Fibroblast of pulmonary artery (primary cell): ENCODE results near the gene USP11.
A peak's percentile ranks its signal among the peaks of the same experiment; 100 is the strongest.
"Not testable (repeated sequence)": the region's sequence is repeated elsewhere in the genome, so short reads cannot be mapped to it uniquely, and the experiment has no call there.

Source experiments
- DNase-seq: peaks from one replicate; pipeline ENCODE4 v3.0.0-alpha.2; 2010; ENCODE audit warnings: low read depth
- H3K4me3 ChIP-seq: replicated peaks from 2 replicates; pipeline ENCODE4 v1.5.1; 2011; ENCODE audit warnings: low read depth, mild to moderate bottlenecking, control low read depth, low read length, moderate library complexity
- TF ChIP-seq, protein P1 (sequence below): IDR thresholded peaks from 2 replicates; pipeline ENCODE4 v1.5.1; 2011; ENCODE audit warnings: mild to moderate bottlenecking, control low read depth, low read length, inconsistent platforms; ENCODE audit errors: missing control alignments

USP11 gene

DNA sequence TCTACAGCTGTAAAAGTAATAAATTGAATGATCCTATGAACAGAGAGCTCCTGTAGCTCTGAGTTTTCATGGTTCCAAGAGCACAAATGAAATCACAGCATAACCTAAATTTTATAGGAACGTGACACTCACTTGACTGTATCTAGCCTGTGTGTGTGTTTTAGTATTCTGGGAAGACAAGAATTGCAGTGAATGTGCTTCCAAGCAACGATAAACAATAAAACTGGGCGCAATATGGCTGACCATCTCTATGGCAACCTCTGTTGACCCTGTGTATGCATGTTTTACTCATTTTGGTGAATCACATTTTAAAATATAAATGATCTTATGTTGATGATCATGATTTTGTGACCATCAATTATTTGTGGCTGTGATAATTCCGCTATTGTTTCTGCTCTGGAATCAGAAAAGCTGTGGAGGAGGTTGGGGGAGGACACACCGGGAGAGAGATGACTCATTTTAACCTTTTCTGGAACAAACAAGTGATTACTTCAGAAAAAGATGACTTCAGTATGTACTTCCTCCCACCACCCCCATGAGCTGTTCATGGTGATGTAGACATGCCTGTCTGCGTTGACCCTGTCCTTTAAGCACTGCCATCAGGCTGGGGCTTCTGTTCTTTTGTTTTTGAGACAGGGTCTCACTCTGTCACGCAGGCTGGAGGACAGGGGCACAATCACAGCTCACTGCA lies 31.8 kb downstream of the USP11 start:
- H3K4me3 ChIP-seq: no peak overlapping the region
- TF ChIP-seq, protein P1, sequence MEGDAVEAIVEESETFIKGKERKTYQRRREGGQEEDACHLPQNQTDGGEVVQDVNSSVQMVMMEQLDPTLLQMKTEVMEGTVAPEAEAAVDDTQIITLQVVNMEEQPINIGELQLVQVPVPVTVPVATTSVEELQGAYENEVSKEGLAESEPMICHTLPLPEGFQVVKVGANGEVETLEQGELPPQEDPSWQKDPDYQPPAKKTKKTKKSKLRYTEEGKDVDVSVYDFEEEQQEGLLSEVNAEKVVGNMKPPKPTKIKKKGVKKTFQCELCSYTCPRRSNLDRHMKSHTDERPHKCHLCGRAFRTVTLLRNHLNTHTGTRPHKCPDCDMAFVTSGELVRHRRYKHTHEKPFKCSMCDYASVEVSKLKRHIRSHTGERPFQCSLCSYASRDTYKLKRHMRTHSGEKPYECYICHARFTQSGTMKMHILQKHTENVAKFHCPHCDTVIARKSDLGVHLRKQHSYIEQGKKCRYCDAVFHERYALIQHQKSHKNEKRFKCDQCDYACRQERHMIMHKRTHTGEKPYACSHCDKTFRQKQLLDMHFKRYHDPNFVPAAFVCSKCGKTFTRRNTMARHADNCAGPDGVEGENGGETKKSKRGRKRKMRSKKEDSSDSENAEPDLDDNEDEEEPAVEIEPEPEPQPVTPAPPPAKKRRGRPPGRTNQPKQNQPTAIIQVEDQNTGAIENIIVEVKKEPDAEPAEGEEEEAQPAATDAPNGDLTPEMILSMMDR: no peak
- DNase-seq: peak; percentile 70

DNA sequence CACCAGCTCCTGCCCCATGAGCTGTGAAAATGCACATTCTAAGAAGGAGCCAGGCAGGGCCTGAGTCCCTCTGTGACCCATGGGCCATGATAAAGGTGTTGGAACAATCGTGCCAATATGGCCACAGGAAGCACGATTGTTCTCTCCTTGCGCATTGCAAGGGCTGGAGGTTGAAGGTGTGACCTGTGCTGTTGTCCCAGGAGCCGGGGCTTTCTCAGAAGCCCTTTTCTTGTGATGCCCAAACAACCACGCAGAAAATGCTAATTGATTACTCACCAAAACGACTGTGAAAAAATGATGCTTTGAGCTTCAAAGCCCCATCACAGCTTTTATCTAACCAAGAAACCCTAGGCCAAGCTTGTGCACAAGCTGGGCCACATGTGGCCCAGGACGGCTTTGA lies 33.8 kb downstream of the USP11 start:
- DNase-seq: no peak
- TF ChIP-seq, protein P1: no peak
- H3K4me3 ChIP-seq: no peak overlapping the region

DNA sequence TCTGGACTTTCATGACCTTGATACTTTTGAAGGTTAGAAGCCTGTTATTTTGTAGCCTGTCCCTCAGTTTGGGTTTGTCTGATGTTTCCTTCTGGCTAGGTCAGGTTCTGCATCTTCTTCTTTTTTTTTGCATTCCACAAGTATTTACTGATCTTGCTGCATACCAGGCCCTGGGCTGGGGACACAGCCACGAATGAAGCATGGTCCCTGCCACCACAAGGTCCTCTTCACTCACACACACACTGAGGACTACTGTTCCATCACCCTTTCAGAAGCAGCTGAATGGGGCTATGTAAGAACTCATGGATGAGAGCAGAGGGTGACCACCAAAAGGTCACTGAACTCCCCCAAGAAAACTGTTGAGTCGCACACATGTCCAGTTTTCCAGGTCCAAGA lies 39.2 kb downstream of the USP11 start:
- H3K4me3 ChIP-seq: no peak overlapping the region
- TF ChIP-seq, protein P1: no peak
- no peak for DNase-seq

DNA sequence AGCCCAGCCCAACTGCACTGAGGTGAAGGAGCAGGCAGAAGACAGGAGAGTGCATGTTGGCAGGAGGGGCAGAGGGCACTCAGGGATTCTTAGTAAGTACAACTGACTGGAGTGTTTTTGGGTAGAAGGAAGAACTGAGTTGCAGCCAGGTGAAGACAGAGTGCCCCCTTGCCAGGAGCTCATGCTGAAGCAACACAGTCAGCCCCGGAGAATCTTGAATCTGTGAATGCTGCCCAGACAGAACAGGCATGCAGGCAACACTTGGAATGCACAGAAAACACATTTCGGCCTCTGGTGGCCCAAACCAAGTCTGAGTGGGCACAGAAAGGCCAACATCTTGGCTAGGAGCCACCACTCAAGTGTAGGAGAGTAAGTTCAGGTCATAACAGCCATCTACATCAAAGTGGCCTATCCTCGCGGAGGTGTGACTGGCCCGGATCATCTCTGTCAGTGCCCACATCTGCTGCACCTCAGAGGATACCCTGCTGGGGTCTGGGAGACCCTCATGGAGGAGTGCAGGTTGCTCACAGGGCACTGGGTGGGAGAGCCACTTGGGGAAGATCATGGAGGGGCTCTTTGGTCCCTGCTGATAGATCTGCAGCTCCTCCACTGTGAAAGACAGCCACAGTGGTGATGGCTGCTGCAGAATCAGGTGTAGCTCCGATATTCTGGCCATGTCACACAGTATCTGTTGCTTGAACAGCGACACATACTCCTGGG lies 40.4 kb downstream of the USP11 start:
- no peak overlapping the region for H3K4me3 ChIP-seq
- DNase-seq: no peak
- TF ChIP-seq, protein P1: no peak

DNA sequence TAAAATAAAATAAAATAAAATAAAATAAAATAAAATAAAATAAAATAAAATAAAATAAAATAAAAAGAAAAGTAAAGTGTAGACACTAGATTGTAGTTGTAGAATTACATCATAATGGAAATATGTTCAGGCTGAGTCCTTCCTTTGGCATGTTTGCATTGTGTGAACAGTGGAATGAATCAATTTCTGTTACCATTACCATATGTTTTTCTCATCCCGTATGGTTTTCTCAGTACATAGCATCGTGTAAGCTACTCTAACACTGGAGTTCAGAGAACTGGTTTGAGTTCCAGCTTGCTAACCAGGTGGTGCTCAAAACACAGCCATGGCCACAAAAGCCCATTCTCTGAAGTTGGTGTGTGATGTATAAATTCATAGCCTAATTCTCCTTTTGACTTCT lies 45.9 kb downstream of the USP11 start:
- peak; percentile 33 for DNase-seq
- TF ChIP-seq, protein P1: no peak

DNA sequence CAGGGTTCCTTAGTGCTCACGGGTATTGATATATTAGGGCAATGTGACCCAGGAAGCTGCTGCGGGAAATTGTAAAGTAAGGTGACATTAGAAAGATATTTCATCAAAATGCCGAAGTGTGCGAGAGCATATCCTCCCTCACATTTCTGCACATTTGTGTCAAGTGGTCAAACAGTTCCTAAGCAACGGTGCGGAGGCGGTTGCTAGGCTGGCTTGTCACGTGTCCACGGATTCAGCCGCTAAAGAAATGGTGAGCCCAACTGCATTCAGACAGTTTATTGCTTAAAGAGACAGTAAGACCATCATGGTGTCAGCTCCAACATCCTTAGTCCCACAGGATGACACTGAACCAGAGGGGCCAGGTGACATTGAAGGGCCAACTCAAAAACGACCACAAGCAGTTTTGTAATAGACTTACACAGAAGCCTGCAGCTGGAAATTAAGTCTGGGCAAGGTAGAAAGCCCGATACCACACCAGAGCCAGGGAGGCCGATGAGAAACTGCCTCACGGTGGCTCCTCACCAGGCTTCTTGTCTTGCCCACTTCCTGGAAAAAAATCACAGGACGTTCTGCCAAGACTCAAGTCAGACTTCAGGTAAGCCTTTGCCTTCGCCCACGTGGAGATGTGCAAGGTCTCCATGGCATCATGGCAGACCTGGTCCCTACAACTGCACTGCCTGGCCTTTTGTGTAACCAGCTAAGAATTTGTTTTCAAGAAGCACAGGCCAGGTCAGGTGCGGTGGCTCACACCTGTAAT lies 50.4 kb downstream of the USP11 start:
- TF ChIP-seq, protein P1: no peak
- H3K4me3 ChIP-seq: no peak overlapping the region
- peak; percentile 74 for DNase-seq

More for the DNA sequence above, 45.9 kb downstream of the USP11 start:
- H3K4me3 ChIP-seq: no peak overlapping the region

DNA sequence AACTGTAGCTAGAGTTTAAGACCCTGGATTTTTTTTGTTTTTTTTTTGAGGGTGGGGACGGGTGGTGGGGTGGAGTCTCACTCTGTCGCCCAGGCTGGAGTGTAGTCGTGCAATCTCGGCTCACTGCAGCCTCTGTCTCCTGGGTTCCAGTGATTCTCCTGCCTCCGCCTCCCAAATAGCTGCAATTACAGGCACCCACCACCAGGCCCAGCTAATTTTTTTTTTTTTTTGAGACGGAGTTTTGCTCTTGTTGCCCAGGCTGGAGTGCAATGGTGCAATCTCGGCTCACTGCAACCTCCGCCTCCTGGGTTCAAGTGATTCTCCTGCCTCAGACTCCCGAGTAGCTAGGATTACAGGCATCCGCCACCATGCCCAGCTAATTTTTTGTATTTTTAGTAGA lies 51.8 kb downstream of the USP11 start:
- not testable (repeated sequence) for DNase-seq, H3K4me3 ChIP-seq
